Measurements from ENCODE around the gene CTIF. TPM values are rescaled to one million over a fixed set of nuclear protein-coding genes. Genes with fewer than 3 reads are reported as not detected.

The CTIF gene
- polyA plus RNA-seq, 1 donor from 2014 or later: 50.2 TPM

DNA sequence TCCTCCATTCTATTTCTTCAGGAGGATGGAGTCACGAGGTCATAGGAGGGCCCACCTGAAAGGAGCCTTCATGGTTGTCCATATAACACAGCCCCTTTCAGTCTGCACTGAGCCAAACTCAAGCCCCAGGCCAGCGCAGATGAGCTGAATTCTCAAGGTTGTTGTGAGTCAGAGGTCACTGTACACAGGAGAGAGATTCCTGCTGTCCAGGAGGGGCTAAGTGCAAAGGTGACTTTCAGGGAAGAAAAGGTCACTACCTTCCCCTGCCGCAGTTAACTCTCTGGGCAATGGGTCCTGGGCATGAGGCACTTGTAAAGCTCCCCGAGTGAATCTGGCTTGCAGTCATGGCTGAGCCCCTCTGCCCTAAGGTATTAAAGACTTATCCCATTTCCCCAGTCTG lies 150.7 kb downstream of the CTIF start:
- H3K36me3 ChIP-seq (ENCODE audit: insufficient read depth, low read length): peaks cover 5% of the 10 kb centered on the region
- H4K20me1 ChIP-seq (ENCODE audit: insufficient read depth): no peaks in the 10 kb centered on the region
- no peak overlapping the region for H2AFZ ChIP-seq (ENCODE audit: low read depth, low read length)
- no peak overlapping the region for H3K27ac ChIP-seq (ENCODE audit: low read length)
- no peaks in the 10 kb centered on the region for H3K9me2 ChIP-seq (ENCODE audit: insufficient read depth, low read length)
- no peak overlapping the region for H3K4me2 ChIP-seq (ENCODE audit: low read length)
- no peak overlapping the region for H3K9ac ChIP-seq (ENCODE audit: low read length)
- no peaks in the 10 kb centered on the region for H3F3A ChIP-seq (ENCODE audit: insufficient read depth, low read length, poor library complexity, severe bottlenecking)
- no peaks in the 10 kb centered on the region for H3K27me3 ChIP-seq (ENCODE audit: insufficient read depth, low read depth, low read length)
- H3K9me3 ChIP-seq (ENCODE audit: low read length): no peaks in the 10 kb centered on the region
- no peaks in the 10 kb centered on the region for H3K79me2 ChIP-seq (replicated peaks; ENCODE audit: insufficient read depth, low read length)
- TF ChIP-seq RAD21 (conservative IDR thresholded peaks at IDR 0.05) (no peak), EZH2 (IDR thresholded peaks at IDR 0.05; ENCODE audit: borderline replicate concordance, insufficient read depth, low read length, poor library complexity, severe bottlenecking) (no peak), SMC3 (conservative IDR thresholded peaks at IDR 0.05; ENCODE audit: poor library complexity) (no peak), EP300 (conservative IDR thresholded peaks at IDR 0.05; ENCODE audit: poor library complexity, severe bottlenecking) (no peak), POLR2AphosphoS5 (IDR thresholded peaks at IDR 0.05) (no peak), TAF1 (IDR thresholded peaks at IDR 0.05; ENCODE audit: low read depth) (no peak), MXI1 (conservative IDR thresholded peaks at IDR 0.05; ENCODE audit: poor library complexity, severe bottlenecking) (no peak)
- TF ChIP-seq, protein P1, sequence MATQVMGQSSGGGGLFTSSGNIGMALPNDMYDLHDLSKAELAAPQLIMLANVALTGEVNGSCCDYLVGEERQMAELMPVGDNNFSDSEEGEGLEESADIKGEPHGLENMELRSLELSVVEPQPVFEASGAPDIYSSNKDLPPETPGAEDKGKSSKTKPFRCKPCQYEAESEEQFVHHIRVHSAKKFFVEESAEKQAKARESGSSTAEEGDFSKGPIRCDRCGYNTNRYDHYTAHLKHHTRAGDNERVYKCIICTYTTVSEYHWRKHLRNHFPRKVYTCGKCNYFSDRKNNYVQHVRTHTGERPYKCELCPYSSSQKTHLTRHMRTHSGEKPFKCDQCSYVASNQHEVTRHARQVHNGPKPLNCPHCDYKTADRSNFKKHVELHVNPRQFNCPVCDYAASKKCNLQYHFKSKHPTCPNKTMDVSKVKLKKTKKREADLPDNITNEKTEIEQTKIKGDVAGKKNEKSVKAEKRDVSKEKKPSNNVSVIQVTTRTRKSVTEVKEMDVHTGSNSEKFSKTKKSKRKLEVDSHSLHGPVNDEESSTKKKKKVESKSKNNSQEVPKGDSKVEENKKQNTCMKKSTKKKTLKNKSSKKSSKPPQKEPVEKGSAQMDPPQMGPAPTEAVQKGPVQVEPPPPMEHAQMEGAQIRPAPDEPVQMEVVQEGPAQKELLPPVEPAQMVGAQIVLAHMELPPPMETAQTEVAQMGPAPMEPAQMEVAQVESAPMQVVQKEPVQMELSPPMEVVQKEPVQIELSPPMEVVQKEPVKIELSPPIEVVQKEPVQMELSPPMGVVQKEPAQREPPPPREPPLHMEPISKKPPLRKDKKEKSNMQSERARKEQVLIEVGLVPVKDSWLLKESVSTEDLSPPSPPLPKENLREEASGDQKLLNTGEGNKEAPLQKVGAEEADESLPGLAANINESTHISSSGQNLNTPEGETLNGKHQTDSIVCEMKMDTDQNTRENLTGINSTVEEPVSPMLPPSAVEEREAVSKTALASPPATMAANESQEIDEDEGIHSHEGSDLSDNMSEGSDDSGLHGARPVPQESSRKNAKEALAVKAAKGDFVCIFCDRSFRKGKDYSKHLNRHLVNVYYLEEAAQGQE (IDR thresholded peaks at IDR 0.05; ENCODE audit: borderline replicate concordance): no peak
- H3K4me3 ChIP-seq (ENCODE audit: low read length): no peak overlapping the region

DNA sequence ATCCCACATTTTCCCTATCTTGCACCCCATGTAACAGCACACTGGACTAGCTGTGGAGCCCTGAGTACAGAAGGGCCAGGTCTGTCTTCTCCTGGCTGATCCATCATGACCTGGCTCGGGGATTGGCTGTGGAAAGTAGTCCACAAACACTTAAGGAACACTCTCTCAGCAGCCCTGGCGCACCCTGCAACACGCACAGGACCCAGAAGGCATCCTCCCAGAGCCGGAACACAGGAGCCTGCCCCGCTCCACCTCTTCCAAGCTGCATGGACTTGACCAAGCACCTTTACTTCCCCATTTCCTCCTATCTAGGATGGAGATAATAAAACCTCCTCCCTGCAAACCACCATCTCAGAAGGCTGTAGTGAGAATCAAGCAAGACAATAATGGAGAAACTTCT lies 151.7 kb downstream of the CTIF start:
- Histone ChIP-seq H3K79me2 (replicated peaks; ENCODE audit: insufficient read depth, low read length) (no peaks in the 10 kb centered on the region), H3K9me3 (ENCODE audit: low read length) (no peaks in the 10 kb centered on the region), H3K27ac (ENCODE audit: low read length) (no peak overlapping the region), H3K4me2 (ENCODE audit: low read length) (no peak overlapping the region), H3F3A (ENCODE audit: insufficient read depth, low read length, poor library complexity, severe bottlenecking) (no peaks in the 10 kb centered on the region), H4K20me1 (ENCODE audit: insufficient read depth) (no peaks in the 10 kb centered on the region), H3K9ac (ENCODE audit: low read length) (no peak overlapping the region), H3K36me3 (ENCODE audit: insufficient read depth, low read length) (peaks cover 5% of the 10 kb centered on the region), H2AFZ (ENCODE audit: low read depth, low read length) (no peak overlapping the region), H3K9me2 (ENCODE audit: insufficient read depth, low read length) (no peaks in the 10 kb centered on the region), H3K4me3 (ENCODE audit: low read length) (no peak overlapping the region), H3K27me3 (ENCODE audit: insufficient read depth, low read depth, low read length) (no peaks in the 10 kb centered on the region)
- TF ChIP-seq, protein P2, sequence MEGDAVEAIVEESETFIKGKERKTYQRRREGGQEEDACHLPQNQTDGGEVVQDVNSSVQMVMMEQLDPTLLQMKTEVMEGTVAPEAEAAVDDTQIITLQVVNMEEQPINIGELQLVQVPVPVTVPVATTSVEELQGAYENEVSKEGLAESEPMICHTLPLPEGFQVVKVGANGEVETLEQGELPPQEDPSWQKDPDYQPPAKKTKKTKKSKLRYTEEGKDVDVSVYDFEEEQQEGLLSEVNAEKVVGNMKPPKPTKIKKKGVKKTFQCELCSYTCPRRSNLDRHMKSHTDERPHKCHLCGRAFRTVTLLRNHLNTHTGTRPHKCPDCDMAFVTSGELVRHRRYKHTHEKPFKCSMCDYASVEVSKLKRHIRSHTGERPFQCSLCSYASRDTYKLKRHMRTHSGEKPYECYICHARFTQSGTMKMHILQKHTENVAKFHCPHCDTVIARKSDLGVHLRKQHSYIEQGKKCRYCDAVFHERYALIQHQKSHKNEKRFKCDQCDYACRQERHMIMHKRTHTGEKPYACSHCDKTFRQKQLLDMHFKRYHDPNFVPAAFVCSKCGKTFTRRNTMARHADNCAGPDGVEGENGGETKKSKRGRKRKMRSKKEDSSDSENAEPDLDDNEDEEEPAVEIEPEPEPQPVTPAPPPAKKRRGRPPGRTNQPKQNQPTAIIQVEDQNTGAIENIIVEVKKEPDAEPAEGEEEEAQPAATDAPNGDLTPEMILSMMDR (IDR thresholded peaks at IDR 0.05; ENCODE audit: poor library complexity, severe bottlenecking): no peak
- TF ChIP-seq TAF1 (IDR thresholded peaks at IDR 0.05; ENCODE audit: low read depth) (no peak), RAD21 (conservative IDR thresholded peaks at IDR 0.05) (no peak), SMC3 (conservative IDR thresholded peaks at IDR 0.05; ENCODE audit: poor library complexity) (no peak), MXI1 (conservative IDR thresholded peaks at IDR 0.05; ENCODE audit: poor library complexity, severe bottlenecking) (no peak), EZH2 (IDR thresholded peaks at IDR 0.05; ENCODE audit: borderline replicate concordance, insufficient read depth, low read length, poor library complexity, severe bottlenecking) (no peak), EP300 (conservative IDR thresholded peaks at IDR 0.05; ENCODE audit: poor library complexity, severe bottlenecking) (no peak), POLR2AphosphoS5 (IDR thresholded peaks at IDR 0.05) (no peak)
- TF ChIP-seq, protein P1 (IDR thresholded peaks at IDR 0.05; ENCODE audit: borderline replicate concordance): no peak

Data from neural cell (in vitro differentiated cells).